GM10248 (cell line): Measurements from ENCODE around the gene C1QTNF8.

Experiments
- CTCF ChIA-PET: fragments of 300-600 bp; sonication (Branson Sonifier 250); formaldehyde crosslinking; extraction: SDS; loops from one replicate; lab custom pipeline; 2021; ENCODE audit warnings: antibody characterized with exemption; lab: Yijun Ruan, JAX
- POLR2A ChIA-PET: fragments of 350-650 bp; sonication (Branson Sonifier 250); formaldehyde crosslinking; extraction: SDS; loops from one replicate; lab custom pipeline; 2020; ENCODE audit warnings: antibody characterized with exemption; lab: Yijun Ruan, JAX
- DNase-seq: peaks from one replicate; pipeline ENCODE4 v3.0.0; 2012; ENCODE audit errors: extremely low spot score
- TF ChIP-seq, protein P1 (sequence below): IDR thresholded peaks from 2 replicates; pipeline ENCODE4 v1.5.1; 2012; ENCODE audit warnings: mild to moderate bottlenecking, low read depth; ENCODE audit errors: extremely low read depth, missing control alignments, control extremely low read depth

Gene C1QTNF8

GRCh38 chr16:1133810-1134520 lies 37.9 kb upstream of the C1QTNF8 start:
- ChIA-PET POLR2A (no interaction called here), CTCF (no interaction called here)
- TF ChIP-seq, protein P1, sequence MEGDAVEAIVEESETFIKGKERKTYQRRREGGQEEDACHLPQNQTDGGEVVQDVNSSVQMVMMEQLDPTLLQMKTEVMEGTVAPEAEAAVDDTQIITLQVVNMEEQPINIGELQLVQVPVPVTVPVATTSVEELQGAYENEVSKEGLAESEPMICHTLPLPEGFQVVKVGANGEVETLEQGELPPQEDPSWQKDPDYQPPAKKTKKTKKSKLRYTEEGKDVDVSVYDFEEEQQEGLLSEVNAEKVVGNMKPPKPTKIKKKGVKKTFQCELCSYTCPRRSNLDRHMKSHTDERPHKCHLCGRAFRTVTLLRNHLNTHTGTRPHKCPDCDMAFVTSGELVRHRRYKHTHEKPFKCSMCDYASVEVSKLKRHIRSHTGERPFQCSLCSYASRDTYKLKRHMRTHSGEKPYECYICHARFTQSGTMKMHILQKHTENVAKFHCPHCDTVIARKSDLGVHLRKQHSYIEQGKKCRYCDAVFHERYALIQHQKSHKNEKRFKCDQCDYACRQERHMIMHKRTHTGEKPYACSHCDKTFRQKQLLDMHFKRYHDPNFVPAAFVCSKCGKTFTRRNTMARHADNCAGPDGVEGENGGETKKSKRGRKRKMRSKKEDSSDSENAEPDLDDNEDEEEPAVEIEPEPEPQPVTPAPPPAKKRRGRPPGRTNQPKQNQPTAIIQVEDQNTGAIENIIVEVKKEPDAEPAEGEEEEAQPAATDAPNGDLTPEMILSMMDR: no peak
- DNase-seq: no peak

- CTCF ChIA-PET: no interaction called here
- POLR2A ChIA-PET: no interaction called here
- DNase-seq: no peak
- TF ChIP-seq, protein P1: no peak
Observed at GRCh38 chr16:1133271-1133670, 37.2 kb upstream of the C1QTNF8 start.

DNA sequence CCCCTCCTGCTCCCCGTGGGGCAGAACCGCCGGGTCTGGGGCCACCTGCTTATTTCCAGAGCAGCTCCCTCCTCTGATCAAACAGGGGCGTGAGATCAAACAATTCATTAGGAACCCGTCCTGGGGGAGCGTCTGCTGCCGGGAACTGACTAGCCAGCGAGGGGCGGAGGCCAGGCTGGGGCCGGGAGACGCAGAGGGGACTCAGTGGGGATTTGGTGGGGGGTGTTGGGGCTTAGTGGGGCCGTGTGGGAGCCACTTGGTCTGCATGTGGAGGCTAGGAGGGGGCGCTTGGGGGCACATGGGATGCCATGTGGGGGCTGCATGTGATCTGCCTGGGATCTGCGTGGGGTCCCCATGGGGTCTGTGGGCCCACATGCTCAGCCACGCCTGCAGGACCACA lies 36.4 kb upstream of the C1QTNF8 start:
- CTCF ChIA-PET: no interaction called here
- no peak for DNase-seq
- POLR2A ChIA-PET: no interaction called here
- TF ChIP-seq, protein P1: no peak

DNA sequence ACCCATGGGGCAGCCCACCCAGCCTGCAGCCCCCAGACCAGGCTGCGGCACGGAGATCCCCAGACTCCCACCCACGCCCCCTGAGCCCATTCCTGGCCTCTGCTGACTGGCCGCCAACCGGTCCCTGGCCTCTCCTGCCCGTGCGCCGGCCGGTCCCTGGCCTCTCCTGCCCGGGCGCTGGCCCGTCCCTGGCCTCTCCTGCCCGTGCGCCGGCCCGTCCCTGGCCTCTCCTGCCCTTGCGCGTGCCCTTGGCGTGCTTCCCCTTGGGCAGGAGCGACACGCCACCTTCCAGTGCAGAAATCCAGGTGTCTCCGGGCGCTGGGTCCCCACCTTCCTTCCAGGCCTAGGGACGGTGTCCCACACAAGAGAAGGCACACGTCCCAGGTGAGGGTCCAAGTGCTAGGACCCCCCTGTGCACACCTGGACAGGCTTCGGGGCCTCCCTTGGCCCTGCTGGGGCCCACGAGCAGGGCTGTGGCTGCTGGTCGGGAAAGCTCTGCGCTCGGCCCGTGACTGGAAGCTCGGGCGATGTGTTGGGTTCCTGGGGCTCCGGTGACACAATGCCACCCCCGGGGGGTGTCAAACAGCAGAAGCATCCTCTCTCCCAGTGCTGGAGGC lies 35.4 kb upstream of the C1QTNF8 start:
- POLR2A ChIA-PET: no interaction called here
- TF ChIP-seq, protein P1: no peak
- CTCF ChIA-PET: no interaction called here
- DNase-seq: no peak

DNA sequence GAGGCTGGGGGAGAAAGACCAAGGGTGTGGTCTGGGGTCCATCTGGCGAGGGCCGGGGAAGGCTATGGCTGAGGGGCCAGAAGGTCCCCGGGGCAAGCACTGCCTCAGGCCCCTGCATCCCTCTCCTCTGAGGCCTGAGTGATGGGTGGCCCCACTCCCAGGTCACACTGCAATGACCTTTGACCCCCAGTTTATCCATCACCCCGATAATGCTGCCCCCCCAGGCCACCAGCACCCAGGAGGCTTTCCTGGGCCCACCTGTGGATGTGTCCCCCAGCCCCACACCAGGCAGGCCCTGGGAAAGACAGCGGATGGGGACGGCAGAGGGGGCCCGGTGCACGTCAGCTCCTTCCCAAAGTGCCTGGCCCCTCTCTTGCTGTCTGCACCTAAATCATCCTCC lies 34.3 kb upstream of the C1QTNF8 start:
- CTCF ChIA-PET: no interaction called here
- POLR2A ChIA-PET: no interaction called here

GRCh38 chr16:1129106-1129960 lies 33.3 kb upstream of the C1QTNF8 start:
- ChIA-PET POLR2A (interaction anchor here (0.6 kb wide), 1 partner anchor 437 kb away, joined by 3 read pairs; no protein-coding TSS in a partner anchor), CTCF (no interaction called here)
- TF ChIP-seq, protein P1: no peak
- DNase-seq: no peak

More for the DNA sequence above, 34.3 kb upstream of the C1QTNF8 start:
- no peak for DNase-seq
- TF ChIP-seq, protein P1: no peak
